HepG2 (cell line): ENCODE results near the gene ATP6V1C2. TPM values are rescaled to one million over a fixed set of nuclear protein-coding genes. Genes with fewer than 3 reads are reported as not detected.

Experiments used
- AHR ChIP-seq: IDR thresholded peaks from 2 replicates; pipeline ENCODE4 v1.6.1; 2018; ENCODE audit warnings: missing genetic modification reagents, missing compliant biosample characterization
- ATF5 ChIP-seq: sonication (generic); formaldehyde crosslinking; IDR thresholded peaks from 2 replicates; pipeline ENCODE4 v1.4.0; 2020; ENCODE audit warnings: mild to moderate bottlenecking, low read depth, missing genetic modification reagents
- ELF3 ChIP-seq: IDR thresholded peaks from 2 replicates; pipeline ENCODE4 v1.6.1; 2016; ENCODE audit warnings: missing genetic modification reagents, missing compliant biosample characterization
- JUN ChIP-seq: sonication (generic); formaldehyde crosslinking; IDR thresholded peaks from 2 replicates; pipeline ENCODE4 v1.4.0; 2020; ENCODE audit warnings: mild to moderate bottlenecking, missing genetic modification reagents
- NR2F6 ChIP-seq, 2 experiments: IDR thresholded peaks; 2 replicates each; pipeline ENCODE4 v1.6.1; 2016; ENCODE audit warnings: antibody characterized with exemption in 1 of 2, mild to moderate bottlenecking in 1 of 2
- POLR2AphosphoS5 ChIP-seq: IDR thresholded peaks from 2 replicates; pipeline ENCODE4 v1.6.1; 2012; ENCODE audit warnings: low read depth, low read length
- RBM22 ChIP-seq: fragments of 200-400 bp; formaldehyde crosslinking; optimal IDR thresholded peaks from 2 replicates; pipeline ENCODE3; 2017; ENCODE audit warnings: mild to moderate bottlenecking, low read length, moderate library complexity
- SMARCE1 ChIP-seq: fragments of 450-650 bp; IDR thresholded peaks from 2 replicates; pipeline ENCODE4 v1.6.1; 2017; ENCODE audit warnings: borderline replicate concordance
- SMC3 ChIP-seq: IDR thresholded peaks from 2 replicates; pipeline ENCODE4 v1.6.1; 2011; ENCODE audit warnings: low read length, improper control_type of control experiment
- SMYD3 ChIP-seq: sonication (generic); formaldehyde crosslinking; IDR thresholded peaks from 2 replicates; pipeline ENCODE4 v1.8.1; 2023; ENCODE audit warnings: mild to moderate bottlenecking, missing genetic modification reagents
- SNAPC5 ChIP-seq: sonication (generic); formaldehyde crosslinking; IDR thresholded peaks from 2 replicates; pipeline ENCODE4 v1.8.1; 2023; ENCODE audit warnings: mild to moderate bottlenecking, missing genetic modification reagents, borderline replicate concordance
- SRSF1 ChIP-seq: fragments of 200-400 bp; formaldehyde crosslinking; optimal IDR thresholded peaks from 2 replicates; pipeline ENCODE3; 2017; ENCODE audit warnings: mild to moderate bottlenecking, low read depth, low read length, moderate library complexity
- SUZ12 ChIP-seq: fragments of 150-350 bp; IDR thresholded peaks from 2 replicates; pipeline ENCODE4 v1.6.1; 2014; ENCODE audit warnings: low read depth, low read length
- TARDBP ChIP-seq: sonication (generic); formaldehyde crosslinking; IDR thresholded peaks from 2 replicates; pipeline ENCODE4 v1.8.0; 2022; ENCODE audit warnings: mild to moderate bottlenecking, missing genetic modification reagents
- TERF1 ChIP-seq: sonication (generic); formaldehyde crosslinking; IDR thresholded peaks from 2 replicates; pipeline ENCODE4 v1.8.0; 2022; ENCODE audit warnings: mild to moderate bottlenecking, missing genetic modification reagents, moderate library complexity
- TRAFD1 ChIP-seq: sonication (generic); formaldehyde crosslinking; IDR thresholded peaks from 2 replicates; pipeline ENCODE4 v1.5.1; 2020; ENCODE audit warnings: missing genetic modification reagents, mild to moderate bottlenecking, borderline replicate concordance
- ZEB1 ChIP-seq: IDR thresholded peaks from 2 replicates; pipeline ENCODE4 v1.6.1; 2012; ENCODE audit warnings: mild to moderate bottlenecking, low read depth, inconsistent platforms; ENCODE audit not compliant: insufficient replicate concordance
- ZNF280D ChIP-seq: sonication (generic); formaldehyde crosslinking; IDR thresholded peaks from 2 replicates; pipeline ENCODE4 v1.5.1; 2020; ENCODE audit warnings: mild to moderate bottlenecking, missing genetic modification reagents
- ZNF710 ChIP-seq: sonication (generic); formaldehyde crosslinking; IDR thresholded peaks from 2 replicates; pipeline ENCODE4 v1.5.0; 2020; ENCODE audit warnings: mild to moderate bottlenecking, missing genetic modification reagents, borderline replicate concordance
- polyA plus RNA-seq, 8 experiments: library from polyadenylated mRNA; depleted of rRNA in 3 of 8; stranded (reverse) in 7 of 8; unstranded in 1 of 8; fragments of >200 nt; fragmentation: Illumina TruSeq in 4 of 8; extraction: Trizol in 4 of 8; gene quantifications; 2 replicates each; pipeline versions ENCODE4 v1.2.1 to v1.2.3, GENCODE V29; 2011 to 2016; ENCODE audit warnings: low read depth in 4 of 8, missing spikeins in 1 of 8, mixed read lengths in 1 of 8; ENCODE audit not compliant: insufficient read depth in 1 of 8
- total RNA-seq, 5 experiments: library from RNA; depleted of rRNA; stranded (reverse); fragments of >200 nt; fragmentation: Illumina TruSeq; extraction: Trizol; gene quantifications; 2 replicates each; pipeline ENCODE4 v1.2.3, GENCODE V29; 2016; ENCODE audit warnings: low read depth in 1 of 5

ATP6V1C2 gene
- total and polyA plus RNA-seq, 2 of the 13 experiments (the other 11 are each of a cell fraction or from before 2014, with no cell fraction given): 0.04 to 0.29 TPM

- TF ChIP-seq NR2F6 (IDR thresholded peaks at IDR 0.05) (no peak), NR2F6 (CRISPR knock-in tag; IDR thresholded peaks at IDR 0.05) (0 out of 2 replicates have a peak, but pooled peaks have one; percentile 9), SMC3 (peak; percentile 69), TRAFD1 (CRISPR knock-in tag) (no peak), SMYD3 (CRISPR knock-in tag) (no peak), RBM22 (no peak), JUN (CRISPR knock-in tag) (no peak), POLR2AphosphoS5 (no peak), ATF5 (CRISPR knock-in tag) (no peak), SNAPC5 (CRISPR knock-in tag) (no peak), ZEB1 (no peak), AHR (CRISPR knock-in tag) (0 out of 2 replicates have a peak, but pooled peaks have one; percentile 33), ELF3 (0 out of 2 replicates have a peak, but pooled peaks have one; percentile 45), SMARCE1 (no peak), SRSF1 (no peak), ZNF710 (no peak), ZNF280D (CRISPR knock-in tag) (no peak), SUZ12 (peak; percentile 22; the same call in 1 of the 2 replicates), TERF1 (CRISPR knock-in tag) (no peak), TARDBP (CRISPR knock-in tag) (no peak)
Observed at GRCh38 chr2:10832203-10832936, 110.9 kb downstream of the ATP6V1C2 start (continued).
